ENCODE data around the gene DIO3. TPM values are rescaled to one million over a fixed set of nuclear protein-coding genes. Genes with fewer than 3 reads are reported as not detected.

DIO3 gene
- total and polyA plus RNA-seq, 8 donors = 0.12 to 2.1 (median 0.79) TPM

- Histone ChIP-seq H3K36me3 (no peaks in the 10 kb centered on the region), H3K4me1 (no peaks in the 10 kb centered on the region), H3K4me3 (no peak overlapping the region), H3K27me3 (no peaks in the 10 kb centered on the region), H3K27ac (no peak overlapping the region), H3K9me3 (no peaks in the 10 kb centered on the region)
- WGBS, 2 donors = 85 to 91% methylated on average over 9 of the region's 9 CpGs
- ATAC-seq = no peak
- no peak for TF ChIP-seq CTCF (IDR thresholded peaks at IDR 0.05)
- DNase-seq = no peak
- intact Hi-C loops (cut with DNase I) = no loop called here
- FAIRE-seq = no peak
Observed at GRCh38 chr14:101594511-101595148, 33.3 kb downstream of the DIO3 start.

DNA sequence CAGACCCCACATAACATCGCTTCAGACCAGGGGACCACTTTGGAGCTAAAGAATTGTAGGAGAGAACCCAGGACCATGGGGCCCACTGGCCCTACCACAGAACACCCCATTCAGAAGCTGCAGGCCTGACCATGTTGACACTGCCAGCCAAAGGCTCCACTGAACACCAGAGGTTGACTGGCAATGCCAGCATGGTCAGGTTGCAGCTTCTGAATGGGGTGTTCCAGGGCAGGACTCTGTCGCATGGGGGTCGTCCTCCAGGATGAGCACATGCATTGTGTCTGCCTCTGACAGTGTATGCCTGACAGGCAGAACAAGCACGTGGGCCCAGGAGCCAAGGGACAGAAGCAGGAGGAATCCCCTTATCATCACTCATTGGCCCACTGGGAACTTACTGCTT, 34.1 kb downstream of the DIO3 start:
- no peak for TF ChIP-seq CTCF (IDR thresholded peaks at IDR 0.05)
- FAIRE-seq = no peak
- Histone ChIP-seq H3K27me3 (no peaks in the 10 kb centered on the region), H3K4me3 (no peak overlapping the region), H3K9me3 (no peaks in the 10 kb centered on the region), H3K4me1 (no peaks in the 10 kb centered on the region), H3K27ac (no peak overlapping the region), H3K36me3 (no peaks in the 10 kb centered on the region)
- 78 to 79% methylated on average over 4 of the region's 4 CpGs for WGBS, 2 donors
- peak in 2 of 6 donors; percentile 2 to 26 for DNase-seq
- ATAC-seq = no peak
- intact Hi-C loops (cut with DNase I) = no loop called here

DNA sequence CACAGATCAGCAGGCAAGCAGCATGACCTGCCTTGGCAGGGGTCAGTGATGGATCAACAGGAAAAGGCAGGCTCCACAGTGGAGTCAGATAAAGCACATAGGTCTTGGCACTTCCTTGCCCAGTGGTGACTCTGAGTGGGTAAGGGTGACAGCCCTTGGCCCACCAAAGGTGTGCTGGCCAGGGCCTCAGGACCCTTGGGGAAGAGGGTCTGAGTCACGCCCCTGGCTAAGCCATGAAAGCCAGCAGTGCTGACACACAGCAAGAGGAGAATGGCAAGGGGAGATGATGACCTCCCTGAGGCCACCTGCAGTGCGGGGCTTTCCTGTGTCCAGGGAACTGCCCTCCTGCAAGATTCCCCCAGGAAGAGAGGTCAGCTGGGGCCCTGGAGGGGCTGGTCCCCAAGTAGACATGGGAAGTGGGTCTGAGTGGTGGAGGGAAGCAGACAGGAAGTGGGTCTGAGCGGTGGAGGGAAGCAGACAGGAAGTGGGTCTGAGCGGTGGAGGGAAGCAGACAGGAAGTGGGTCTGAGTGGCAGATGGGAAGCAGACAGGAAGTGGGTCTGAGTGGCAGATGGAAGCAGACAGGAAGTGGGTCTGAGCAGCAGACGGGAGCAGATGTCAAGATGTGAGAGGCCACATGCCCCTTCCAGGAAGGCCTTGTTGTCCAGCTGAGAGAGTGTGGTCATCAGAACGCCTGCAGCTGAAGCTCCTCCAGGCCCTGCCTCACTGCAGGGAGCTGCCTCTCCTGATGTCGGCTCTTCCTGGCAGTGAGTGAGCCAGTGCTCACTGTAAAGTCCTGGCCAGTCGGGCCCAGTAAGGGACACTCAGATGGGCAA, 34.8 kb downstream of the DIO3 start:
- no peak for ATAC-seq
- H3K36me3 ChIP-seq = no peaks in the 10 kb centered on the region
- no peak for FAIRE-seq
- H3K9me3 ChIP-seq = no peaks in the 10 kb centered on the region
- H3K4me3 ChIP-seq = no peak overlapping the region
- intact Hi-C loops (cut with DNase I) = no loop called here
- TF ChIP-seq CTCF (IDR thresholded peaks at IDR 0.05) = no peak
- H3K27ac ChIP-seq = no peak overlapping the region
- H3K4me1 ChIP-seq = no peaks in the 10 kb centered on the region
- no peaks in the 10 kb centered on the region for H3K27me3 ChIP-seq
- DNase-seq = peak in 3 of 6 donors; percentile 4 to 35 (median 6)
- WGBS, 2 donors = 84 to 85% methylated on average over 8 of the region's 8 CpGs

GRCh38 chr14:101596742-101597141, 35.4 kb downstream of the DIO3 start:
- peak in 2 of 6 donors; percentile 1 to 35 for DNase-seq
- no peak overlapping the region for H3K27ac ChIP-seq
- FAIRE-seq = no peak
- intact Hi-C loops (cut with DNase I) = no loop called here
- no peaks in the 10 kb centered on the region for H3K4me1 ChIP-seq
- 78 to 81% methylated on average over 7 of the region's 7 CpGs for WGBS, 2 donors
- no peak for ATAC-seq
- no peaks in the 10 kb centered on the region for H3K27me3 ChIP-seq
- H3K9me3 ChIP-seq = no peaks in the 10 kb centered on the region
- H3K4me3 ChIP-seq = no peak overlapping the region
- no peaks in the 10 kb centered on the region for H3K36me3 ChIP-seq
- no peak for TF ChIP-seq CTCF (IDR thresholded peaks at IDR 0.05)

DNA sequence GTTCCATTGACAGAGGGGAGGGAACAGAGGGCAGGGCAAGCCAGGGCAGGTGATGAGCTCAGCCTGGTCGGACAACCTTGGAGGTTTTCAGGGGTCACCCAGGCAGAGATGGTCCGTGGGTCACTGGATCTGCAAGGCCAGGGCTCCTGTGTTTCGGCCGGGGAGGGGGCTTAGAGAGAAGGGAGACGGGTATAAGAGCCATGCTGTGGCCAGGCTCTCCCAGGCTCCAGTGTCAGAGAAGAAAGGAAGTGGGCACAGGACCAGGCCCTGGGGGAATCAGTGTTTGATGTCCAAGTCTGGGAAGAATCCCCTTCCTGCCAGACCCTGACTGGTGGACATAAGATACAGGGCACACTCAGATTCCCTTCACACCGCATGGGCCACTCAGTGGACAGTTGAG, 36.9 kb downstream of the DIO3 start:
- Histone ChIP-seq H3K36me3 (no peaks in the 10 kb centered on the region), H3K4me3 (no peak overlapping the region), H3K27me3 (no peaks in the 10 kb centered on the region), H3K27ac (no peak overlapping the region), H3K4me1 (no peaks in the 10 kb centered on the region), H3K9me3 (no peaks in the 10 kb centered on the region)
- intact Hi-C loops (cut with DNase I) = no loop called here
- no peak for ATAC-seq
- 82 to 92% methylated on average over 6 of the region's 6 CpGs for WGBS, 2 donors
- peak in 2 of 6 donors; percentile 3 to 45 for DNase-seq
- no peak for FAIRE-seq
- TF ChIP-seq CTCF (IDR thresholded peaks at IDR 0.05) = no peak
